ENCODE measurements around the gene SRD5A1.

Gene SRD5A1

DNA sequence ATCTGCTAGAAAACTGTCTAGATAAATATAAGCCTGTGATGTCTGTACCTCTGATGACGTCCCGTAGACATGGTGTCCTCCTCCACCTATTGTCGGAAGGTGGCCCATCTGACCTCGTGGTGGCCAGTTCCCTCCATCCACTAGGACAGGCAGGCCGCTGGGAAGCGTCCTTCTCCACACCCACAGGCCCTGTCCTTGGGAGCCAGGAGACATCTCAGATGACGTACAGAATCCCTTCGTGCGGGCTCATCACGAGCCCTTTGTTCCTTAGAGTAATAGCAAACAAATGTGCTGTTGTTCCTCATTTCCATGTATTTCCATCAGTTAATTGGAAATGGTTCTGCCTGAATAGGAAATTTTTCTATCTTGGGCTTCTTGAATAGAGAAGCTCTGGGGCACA is 41.6 kb downstream of the SRD5A1 start:
- H3K4me1 ChIP-seq (ENCODE audit: control insufficient read depth, insufficient read depth, low read length), result no peaks in the 10 kb centered on the region
- no peaks in the 10 kb centered on the region for H3K27me3 ChIP-seq (ENCODE audit: control insufficient read depth, insufficient read depth, low read length)
- no peak overlapping the region for H3K9ac ChIP-seq (ENCODE audit: low read depth, low read length)
- no peaks in the 10 kb centered on the region for H3K36me3 ChIP-seq (ENCODE audit: control insufficient read depth, insufficient read depth, low read length)
- no peaks in the 10 kb centered on the region for H3K9me3 ChIP-seq (ENCODE audit: control insufficient read depth, insufficient read depth, low read length)
- H3K4me3 ChIP-seq (ENCODE audit: low read depth, low read length), result no peak overlapping the region

DNA sequence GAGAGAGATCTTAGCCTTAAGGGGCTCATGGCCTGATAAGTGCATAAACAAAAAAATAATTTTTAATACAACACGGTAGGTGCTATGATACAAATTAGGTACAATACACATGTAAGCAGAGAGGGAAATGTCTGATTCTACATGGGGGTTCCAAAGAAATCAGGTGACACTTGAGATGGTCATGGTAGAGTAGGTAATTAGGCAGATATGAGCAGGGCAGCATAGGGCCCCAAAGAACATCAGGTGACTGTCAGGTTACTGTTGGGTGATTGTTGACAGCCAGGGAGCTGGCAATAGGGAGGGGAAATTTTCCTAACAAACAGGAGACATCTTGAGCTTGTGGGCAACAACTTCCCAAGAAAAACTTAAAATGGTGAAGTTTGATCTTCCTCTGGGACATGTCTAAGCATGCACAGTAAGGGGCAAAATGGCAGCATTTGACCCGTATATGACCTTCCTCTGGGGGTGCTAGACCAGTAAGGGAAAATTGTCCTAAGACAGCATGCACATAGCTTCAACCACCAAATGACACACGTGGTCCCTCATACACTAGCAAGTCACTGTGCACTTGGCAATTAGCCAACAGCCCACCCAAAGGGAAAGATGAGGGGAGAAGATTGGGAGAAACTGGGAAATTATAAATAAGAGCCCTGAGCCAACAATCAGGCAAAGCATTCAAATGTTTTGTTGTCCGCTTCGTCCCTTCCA is 42.7 kb downstream of the SRD5A1 start:
- no peak overlapping the region for H3K4me3 ChIP-seq (ENCODE audit: low read depth, low read length)
- no peak overlapping the region for H3K9ac ChIP-seq (ENCODE audit: low read depth, low read length)
- H3K9me3 ChIP-seq (ENCODE audit: control insufficient read depth, insufficient read depth, low read length), result no peaks in the 10 kb centered on the region
- peaks cover 2% of the 10 kb centered on the region for H3K27me3 ChIP-seq (ENCODE audit: control insufficient read depth, insufficient read depth, low read length)
- H3K4me1 ChIP-seq (ENCODE audit: control insufficient read depth, insufficient read depth, low read length), result no peaks in the 10 kb centered on the region
- H3K36me3 ChIP-seq (ENCODE audit: control insufficient read depth, insufficient read depth, low read length), result no peaks in the 10 kb centered on the region

DNA sequence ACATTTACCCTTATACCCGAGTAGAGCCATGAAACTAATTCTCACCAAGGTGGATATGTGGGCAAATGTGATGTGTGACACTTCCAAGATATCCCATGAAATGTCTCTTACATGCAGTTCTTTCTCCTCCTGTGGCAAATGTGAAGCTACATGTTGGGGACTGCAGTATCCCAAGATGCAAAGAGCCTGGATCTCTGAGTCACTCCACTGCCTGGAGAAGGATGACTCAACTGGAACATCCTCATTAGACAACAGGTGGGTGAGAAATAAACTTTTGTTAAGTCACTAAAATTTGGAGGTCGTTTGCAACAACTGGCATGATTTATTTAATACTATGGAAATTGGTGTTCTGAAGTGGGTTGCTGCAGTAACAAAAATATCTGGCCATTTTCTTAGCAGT is 43.5 kb downstream of the SRD5A1 start:
- no peak overlapping the region for H3K9ac ChIP-seq (ENCODE audit: low read depth, low read length)
- no peaks in the 10 kb centered on the region for H3K9me3 ChIP-seq (ENCODE audit: control insufficient read depth, insufficient read depth, low read length)
- no peaks in the 10 kb centered on the region for H3K36me3 ChIP-seq (ENCODE audit: control insufficient read depth, insufficient read depth, low read length)
- peaks cover 2% of the 10 kb centered on the region for H3K27me3 ChIP-seq (ENCODE audit: control insufficient read depth, insufficient read depth, low read length)
- no peak overlapping the region for H3K4me3 ChIP-seq (ENCODE audit: low read depth, low read length)
- H3K4me1 ChIP-seq (ENCODE audit: control insufficient read depth, insufficient read depth, low read length), result no peaks in the 10 kb centered on the region

DNA sequence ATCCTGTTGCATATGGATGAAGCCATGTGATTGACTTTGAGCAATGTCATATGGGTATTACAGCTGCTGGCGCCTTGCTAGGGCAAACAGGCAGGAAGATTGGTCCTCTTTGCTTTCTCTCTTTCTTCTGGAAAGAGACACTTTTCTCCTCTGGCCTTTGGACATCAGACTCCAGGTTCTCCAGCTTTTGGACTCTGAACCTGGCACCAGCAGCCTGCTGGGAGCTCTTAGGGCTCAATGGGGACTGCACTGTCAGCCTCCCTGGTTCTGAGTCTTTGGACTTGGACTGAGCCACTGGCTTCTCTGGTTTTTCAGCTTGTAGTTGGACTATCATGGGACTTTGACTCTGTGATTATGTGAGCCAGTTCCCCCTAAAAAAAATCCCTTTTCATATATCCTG is 45.1 kb downstream of the SRD5A1 start:
- H3K9me3 ChIP-seq (ENCODE audit: control insufficient read depth, insufficient read depth, low read length), result no peaks in the 10 kb centered on the region
- H3K27me3 ChIP-seq (ENCODE audit: control insufficient read depth, insufficient read depth, low read length), result peaks cover 2% of the 10 kb centered on the region
- no peak overlapping the region for H3K9ac ChIP-seq (ENCODE audit: low read depth, low read length)
- no peak overlapping the region for H3K4me3 ChIP-seq (ENCODE audit: low read depth, low read length)
- H3K36me3 ChIP-seq (ENCODE audit: control insufficient read depth, insufficient read depth, low read length), result no peaks in the 10 kb centered on the region
- H3K4me1 ChIP-seq (ENCODE audit: control insufficient read depth, insufficient read depth, low read length), result no peaks in the 10 kb centered on the region

DNA sequence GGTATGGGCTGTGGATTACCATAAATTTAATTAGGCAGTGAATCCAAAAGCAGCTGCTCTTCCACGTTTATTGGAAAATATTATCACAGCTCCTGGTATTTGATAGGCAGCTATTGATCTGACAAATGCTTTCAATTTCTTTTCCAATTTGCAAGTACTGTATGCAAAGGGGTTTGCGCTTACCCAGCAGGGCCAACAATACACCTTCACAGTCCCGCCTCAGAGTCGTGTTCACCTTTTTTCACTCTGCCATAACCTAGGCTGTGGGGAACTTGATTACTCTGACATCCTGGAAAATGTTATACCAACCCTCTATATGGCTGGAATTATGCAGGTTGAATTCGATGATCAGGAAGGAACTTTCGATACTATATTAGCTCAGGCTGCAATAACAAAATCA is 47.7 kb downstream of the SRD5A1 start:
- Histone ChIP-seq H3K9ac (ENCODE audit: low read depth, low read length) (no peak overlapping the region), H3K27me3 (ENCODE audit: control insufficient read depth, insufficient read depth, low read length) (peaks cover 2% of the 10 kb centered on the region), H3K36me3 (ENCODE audit: control insufficient read depth, insufficient read depth, low read length) (no peaks in the 10 kb centered on the region)

DNA sequence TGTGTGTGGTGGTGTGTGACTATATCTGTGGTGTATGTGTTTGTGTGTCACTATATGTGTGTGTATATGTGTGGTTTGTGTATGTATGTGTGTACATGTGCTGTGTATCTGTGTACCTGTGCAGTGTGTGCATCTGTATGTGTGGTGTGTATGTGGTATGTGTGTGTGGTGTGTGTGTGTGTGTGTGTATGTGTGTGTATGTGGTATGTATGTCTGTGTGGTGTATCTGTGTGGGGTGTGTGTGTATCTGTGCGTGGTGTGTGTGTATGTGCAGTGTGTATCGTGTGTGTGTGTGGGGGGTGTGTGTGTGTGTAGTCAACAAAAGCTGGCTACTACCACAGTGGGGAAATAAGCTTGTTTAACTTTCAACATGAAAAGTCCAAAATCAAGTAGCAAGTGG is 48.4 kb downstream of the SRD5A1 start:
- peaks cover 2% of the 10 kb centered on the region for H3K27me3 ChIP-seq (ENCODE audit: control insufficient read depth, insufficient read depth, low read length)
- no peak overlapping the region for H3K4me3 ChIP-seq (ENCODE audit: low read depth, low read length)
- no peaks in the 10 kb centered on the region for H3K9me3 ChIP-seq (ENCODE audit: control insufficient read depth, insufficient read depth, low read length)
- H3K4me1 ChIP-seq (ENCODE audit: control insufficient read depth, insufficient read depth, low read length), result no peaks in the 10 kb centered on the region
- no peak overlapping the region for H3K9ac ChIP-seq (ENCODE audit: low read depth, low read length)
- no peaks in the 10 kb centered on the region for H3K36me3 ChIP-seq (ENCODE audit: control insufficient read depth, insufficient read depth, low read length)

More for the DNA sequence above, 47.7 kb downstream of the SRD5A1 start:
- no peaks in the 10 kb centered on the region for H3K4me1 ChIP-seq (ENCODE audit: control insufficient read depth, insufficient read depth, low read length)
- H3K4me3 ChIP-seq (ENCODE audit: low read depth, low read length), result no peak overlapping the region
- H3K9me3 ChIP-seq (ENCODE audit: control insufficient read depth, insufficient read depth, low read length), result no peaks in the 10 kb centered on the region

DNA sequence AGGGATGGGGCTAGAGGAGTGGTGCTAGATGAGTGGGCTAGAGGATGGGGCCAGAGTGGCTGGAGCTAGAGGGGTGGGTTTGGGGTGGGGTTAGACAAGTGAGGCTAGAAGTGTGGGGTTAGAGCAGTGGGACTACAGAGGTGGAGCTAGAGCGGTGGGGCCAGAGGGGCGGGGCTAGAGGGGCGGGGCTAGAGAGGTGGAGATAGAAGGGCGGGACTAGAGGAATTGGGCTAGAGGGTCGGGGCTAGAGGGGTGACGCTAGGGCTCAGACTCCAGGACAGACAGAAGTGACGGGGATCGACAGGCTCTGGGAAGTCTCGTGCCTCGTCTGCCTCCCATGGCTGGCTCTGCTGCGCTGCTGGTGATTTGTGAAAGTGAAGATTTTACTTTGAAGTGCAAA is 49.0 kb downstream of the SRD5A1 start:
- Histone ChIP-seq H3K4me1 (ENCODE audit: control insufficient read depth, insufficient read depth, low read length) (no peaks in the 10 kb centered on the region), H3K36me3 (ENCODE audit: control insufficient read depth, insufficient read depth, low read length) (no peaks in the 10 kb centered on the region)

DNA sequence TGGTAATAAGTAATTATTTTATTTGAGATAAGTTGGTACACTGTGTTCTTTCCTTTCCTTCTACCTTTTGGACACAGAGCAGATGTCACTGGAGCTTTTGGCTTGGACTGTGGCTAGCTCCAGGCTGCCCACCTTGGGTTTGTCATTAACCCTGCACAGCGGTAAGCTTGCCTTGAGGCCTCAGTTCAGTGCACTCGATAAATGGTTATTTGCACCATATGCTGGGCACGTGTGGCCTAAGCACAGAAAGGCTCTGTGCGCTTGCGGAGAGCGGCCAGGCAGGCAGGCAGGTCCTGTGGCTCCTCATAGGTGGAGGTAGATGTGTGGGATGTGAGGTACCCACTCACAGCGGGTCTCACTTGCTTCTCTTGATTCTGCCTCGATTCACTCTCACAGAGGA is 50.0 kb downstream of the SRD5A1 start:
- peaks cover 10% of the 10 kb centered on the region for H3K27me3 ChIP-seq (ENCODE audit: control insufficient read depth, insufficient read depth, low read length)
- H3K9ac ChIP-seq (ENCODE audit: low read depth, low read length), result no peak overlapping the region
- no peaks in the 10 kb centered on the region for H3K4me1 ChIP-seq (ENCODE audit: control insufficient read depth, insufficient read depth, low read length)
- H3K36me3 ChIP-seq (ENCODE audit: control insufficient read depth, insufficient read depth, low read length), result no peaks in the 10 kb centered on the region
- no peak overlapping the region for H3K4me3 ChIP-seq (ENCODE audit: low read depth, low read length)
- no peaks in the 10 kb centered on the region for H3K9me3 ChIP-seq (ENCODE audit: control insufficient read depth, insufficient read depth, low read length)

More for the DNA sequence above, 49.0 kb downstream of the SRD5A1 start:
- Histone ChIP-seq H3K27me3 (ENCODE audit: control insufficient read depth, insufficient read depth, low read length) (peaks cover 2% of the 10 kb centered on the region), H3K9me3 (ENCODE audit: control insufficient read depth, insufficient read depth, low read length) (no peaks in the 10 kb centered on the region), H3K4me3 (ENCODE audit: low read depth, low read length) (no peak overlapping the region), H3K9ac (ENCODE audit: low read depth, low read length) (no peak overlapping the region)

DNA sequence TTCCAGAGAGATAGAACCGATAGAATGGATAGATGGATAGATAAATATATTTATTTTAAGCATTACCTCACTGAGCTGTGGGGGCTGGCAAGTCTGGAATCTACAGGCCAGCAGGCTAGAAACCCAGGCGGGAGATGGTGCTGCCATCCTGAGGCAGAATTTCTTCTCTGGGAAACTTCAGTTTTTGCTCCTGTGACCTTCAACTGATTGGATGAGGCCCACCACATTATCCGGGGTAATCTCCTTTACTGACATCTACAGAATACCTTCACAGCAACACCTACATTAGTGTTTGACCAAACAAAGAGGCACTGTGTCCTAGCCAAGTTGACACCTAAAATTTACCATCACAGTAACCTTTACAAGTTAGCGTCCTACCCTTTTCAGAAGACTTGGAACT is 50.8 kb downstream of the SRD5A1 start:
- Histone ChIP-seq H3K27me3 (ENCODE audit: control insufficient read depth, insufficient read depth, low read length) (peaks cover 13% of the 10 kb centered on the region), H3K4me1 (ENCODE audit: control insufficient read depth, insufficient read depth, low read length) (no peaks in the 10 kb centered on the region), H3K9me3 (ENCODE audit: control insufficient read depth, insufficient read depth, low read length) (no peaks in the 10 kb centered on the region), H3K4me3 (ENCODE audit: low read depth, low read length) (no peak overlapping the region), H3K36me3 (ENCODE audit: control insufficient read depth, insufficient read depth, low read length) (no peaks in the 10 kb centered on the region), H3K9ac (ENCODE audit: low read depth, low read length) (no peak overlapping the region)

DNA sequence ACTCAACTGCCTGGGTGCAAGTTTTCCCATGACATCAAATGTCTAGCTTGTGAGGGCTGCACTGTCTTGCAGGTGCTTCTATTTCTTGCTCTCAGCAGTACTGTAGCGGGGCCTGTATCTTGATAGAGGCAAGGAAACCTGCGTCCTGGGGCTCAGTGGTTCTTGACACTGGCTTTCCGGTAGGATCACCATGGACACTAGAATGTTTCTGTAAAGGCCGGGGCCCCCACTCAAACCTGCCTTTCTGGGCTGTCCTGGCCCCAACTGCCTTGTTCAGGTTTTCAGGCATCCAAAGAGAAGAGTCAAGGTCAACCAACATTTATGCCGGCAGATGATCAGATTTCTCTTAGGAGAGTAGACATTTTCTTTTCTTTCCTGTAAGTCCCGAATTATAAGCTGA is 53.3 kb downstream of the SRD5A1 start:
- Histone ChIP-seq H3K4me1 (ENCODE audit: control insufficient read depth, insufficient read depth, low read length) (no peaks in the 10 kb centered on the region), H3K4me3 (ENCODE audit: low read depth, low read length) (no peak overlapping the region), H3K36me3 (ENCODE audit: control insufficient read depth, insufficient read depth, low read length) (no peaks in the 10 kb centered on the region), H3K27me3 (ENCODE audit: control insufficient read depth, insufficient read depth, low read length) (peaks cover 10% of the 10 kb centered on the region), H3K9me3 (ENCODE audit: control insufficient read depth, insufficient read depth, low read length) (no peaks in the 10 kb centered on the region), H3K9ac (ENCODE audit: low read depth, low read length) (no peak overlapping the region)

DNA sequence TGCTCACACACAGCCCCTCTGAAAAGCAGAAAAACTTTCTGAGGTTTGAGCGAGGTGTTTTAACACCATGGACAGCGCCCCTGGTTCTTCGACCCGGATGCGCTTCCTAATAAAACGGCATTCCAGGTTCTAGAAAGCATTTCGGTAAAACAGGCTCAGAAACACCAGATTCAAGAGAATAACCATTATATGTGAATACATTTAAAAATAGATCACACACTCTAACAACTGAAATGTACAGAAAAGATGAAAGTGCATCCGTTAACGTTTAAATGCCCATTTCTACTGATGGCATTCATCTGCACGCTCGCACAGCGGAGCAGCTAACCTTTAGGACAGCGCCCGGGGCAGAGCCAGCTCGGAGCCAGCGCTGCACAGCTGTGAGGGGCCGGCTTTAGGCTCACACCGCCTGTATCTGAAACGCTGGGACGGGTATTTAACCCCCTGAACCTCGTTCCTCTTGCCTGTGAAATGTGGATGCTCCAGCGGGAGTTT is 53.7 kb downstream of the SRD5A1 start:
- H3K36me3 ChIP-seq (ENCODE audit: control insufficient read depth, insufficient read depth, low read length), result no peaks in the 10 kb centered on the region
- no peaks in the 10 kb centered on the region for H3K4me1 ChIP-seq (ENCODE audit: control insufficient read depth, insufficient read depth, low read length)
- peak overlapping the region; percentile 59 for H3K4me3 ChIP-seq (ENCODE audit: low read depth, low read length)
- H3K27me3 ChIP-seq (ENCODE audit: control insufficient read depth, insufficient read depth, low read length), result peaks cover 10% of the 10 kb centered on the region
- no peaks in the 10 kb centered on the region for H3K9me3 ChIP-seq (ENCODE audit: control insufficient read depth, insufficient read depth, low read length)
- H3K9ac ChIP-seq (ENCODE audit: low read depth, low read length), result no peak overlapping the region

DNA sequence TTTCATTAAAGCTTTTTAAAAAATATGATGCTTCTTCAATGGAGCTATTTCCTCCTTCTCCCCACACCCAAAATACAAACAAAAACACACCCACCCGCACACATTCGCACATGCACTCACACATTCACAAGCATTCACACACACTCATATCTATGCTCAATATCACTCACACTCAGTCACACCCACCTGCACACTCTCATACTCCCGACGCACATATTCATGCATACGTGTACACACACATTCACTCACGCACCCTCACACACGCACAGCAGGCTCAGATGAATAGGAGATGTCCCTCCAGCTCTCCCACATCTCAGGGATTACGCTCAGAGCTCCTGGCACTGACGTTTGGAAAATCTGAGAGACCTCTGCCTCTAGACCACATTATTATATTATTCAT is 54.3 kb downstream of the SRD5A1 start:
- no peaks in the 10 kb centered on the region for H3K9me3 ChIP-seq (ENCODE audit: control insufficient read depth, insufficient read depth, low read length)
- H3K4me3 ChIP-seq (ENCODE audit: low read depth, low read length), result peak overlapping the region; percentile 59
- no peak overlapping the region for H3K9ac ChIP-seq (ENCODE audit: low read depth, low read length)
- no peaks in the 10 kb centered on the region for H3K36me3 ChIP-seq (ENCODE audit: control insufficient read depth, insufficient read depth, low read length)
- peaks cover 10% of the 10 kb centered on the region for H3K27me3 ChIP-seq (ENCODE audit: control insufficient read depth, insufficient read depth, low read length)
- H3K4me1 ChIP-seq (ENCODE audit: control insufficient read depth, insufficient read depth, low read length), result no peaks in the 10 kb centered on the region

All from iPS-15b (cell line).